ENCODE results near the gene CDH4.

GRCh38 chr20:61956396-61957342, 704.6 kb downstream of the CDH4 start:
- no peak for TF ChIP-seq USF1 (IDR thresholded peaks at IDR 0.05)
- TF ChIP-seq TAF1 (IDR thresholded peaks at IDR 0.05; ENCODE audit: low read depth) = no peak
- TF ChIP-seq YY1 (IDR thresholded peaks at IDR 0.05; ENCODE audit: low read depth) = no peak
- no peak for TF ChIP-seq EP300 (IDR thresholded peaks at IDR 0.05; ENCODE audit: borderline replicate concordance)
- TF ChIP-seq CEBPB (IDR thresholded peaks at IDR 0.05) = no peak

Data from Ishikawa (cell line).